T1000 (cell line): ENCODE data around the gene ACAP1.

Experiments used
- DNase-seq: peaks from one replicate; lab custom pipeline; 2025; ENCODE audit warnings: mixed read lengths; lab: John Stamatoyannopoulos, UW

ACAP1 gene

DNA sequence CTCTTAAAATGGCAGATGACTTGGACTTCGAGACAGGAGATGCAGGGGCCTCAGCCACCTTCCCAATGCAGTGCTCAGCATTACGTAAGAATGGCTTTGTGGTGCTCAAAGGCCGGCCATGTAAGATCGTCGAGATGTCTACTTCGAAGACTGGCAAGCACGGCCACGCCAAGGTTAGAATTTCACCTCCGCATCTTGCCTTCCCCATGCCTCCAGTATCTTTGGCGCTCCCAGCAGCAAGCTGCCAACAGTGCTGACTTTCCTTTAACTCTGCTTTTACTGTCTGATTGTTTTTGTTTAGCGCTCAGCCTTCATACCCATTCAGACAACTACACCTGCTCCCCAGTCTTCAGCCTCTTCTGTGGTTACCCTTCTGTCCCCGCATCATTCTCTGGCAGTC, 26.7 kb upstream of the ACAP1 start:
- no peak for DNase-seq

DNA sequence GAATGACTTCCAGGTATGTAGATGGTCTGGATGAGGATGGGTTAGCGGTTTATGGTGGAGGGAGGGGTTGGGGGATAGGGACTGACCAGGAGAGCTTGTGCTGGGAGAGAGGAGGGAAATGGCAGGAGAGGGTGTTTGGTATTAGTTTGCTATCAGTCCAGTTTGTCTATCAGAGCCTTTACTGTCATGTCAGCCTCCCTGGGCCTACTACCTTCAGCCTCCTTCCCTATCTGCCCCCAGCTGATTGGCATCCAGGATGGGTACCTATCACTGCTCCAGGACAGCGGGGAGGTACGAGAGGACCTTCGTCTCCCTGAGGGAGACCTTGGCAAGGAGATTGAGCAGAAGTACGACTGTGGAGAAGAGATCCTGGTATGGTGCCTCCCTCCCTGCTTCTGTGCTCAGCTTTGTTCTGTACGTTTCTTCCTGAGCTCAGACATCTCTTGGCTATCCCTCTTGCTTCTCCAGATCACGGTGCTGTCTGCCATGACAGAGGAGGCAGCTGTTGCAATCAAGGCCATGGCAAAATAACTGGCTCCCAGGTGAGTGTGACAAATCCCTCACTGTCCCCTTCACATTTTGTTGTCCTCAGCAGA, 25.1 kb upstream of the ACAP1 start:
- no peak for DNase-seq

DNA sequence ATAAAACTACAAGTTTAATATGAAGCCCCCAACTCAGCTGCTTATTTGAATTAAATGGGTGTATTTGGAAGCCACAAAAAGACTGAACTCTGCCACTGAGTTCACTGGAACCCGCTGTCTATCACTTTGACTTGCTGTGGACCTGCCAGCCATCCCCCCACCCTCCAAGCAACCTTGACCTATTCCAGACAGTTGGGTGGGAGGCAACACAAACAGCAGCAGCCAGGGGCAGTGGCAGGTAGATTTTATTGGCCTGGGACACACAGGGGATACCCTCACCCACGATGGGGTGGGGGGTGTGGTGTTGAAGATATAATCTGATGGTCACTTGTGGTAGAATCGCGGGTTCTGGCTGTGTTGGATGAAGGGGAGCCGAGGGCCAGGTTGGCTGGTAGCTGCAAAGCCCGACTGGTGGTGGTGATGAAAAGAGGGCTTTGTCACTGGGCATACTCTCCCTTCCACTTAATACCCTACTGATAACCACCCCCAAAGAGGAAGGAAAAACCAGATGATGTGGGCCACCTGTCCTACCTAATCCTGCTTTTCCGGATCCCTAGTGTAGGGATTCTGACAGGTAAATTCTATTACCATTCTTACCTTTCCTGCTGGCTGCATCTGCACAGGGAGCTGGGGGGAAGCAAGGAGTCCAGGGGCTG, 23.8 kb upstream of the ACAP1 start:
- no peak for DNase-seq

- no peak for DNase-seq
These were observed 23.0 kb upstream of the ACAP1 start for GRCh38 chr17:7313088-7313889.

DNA sequence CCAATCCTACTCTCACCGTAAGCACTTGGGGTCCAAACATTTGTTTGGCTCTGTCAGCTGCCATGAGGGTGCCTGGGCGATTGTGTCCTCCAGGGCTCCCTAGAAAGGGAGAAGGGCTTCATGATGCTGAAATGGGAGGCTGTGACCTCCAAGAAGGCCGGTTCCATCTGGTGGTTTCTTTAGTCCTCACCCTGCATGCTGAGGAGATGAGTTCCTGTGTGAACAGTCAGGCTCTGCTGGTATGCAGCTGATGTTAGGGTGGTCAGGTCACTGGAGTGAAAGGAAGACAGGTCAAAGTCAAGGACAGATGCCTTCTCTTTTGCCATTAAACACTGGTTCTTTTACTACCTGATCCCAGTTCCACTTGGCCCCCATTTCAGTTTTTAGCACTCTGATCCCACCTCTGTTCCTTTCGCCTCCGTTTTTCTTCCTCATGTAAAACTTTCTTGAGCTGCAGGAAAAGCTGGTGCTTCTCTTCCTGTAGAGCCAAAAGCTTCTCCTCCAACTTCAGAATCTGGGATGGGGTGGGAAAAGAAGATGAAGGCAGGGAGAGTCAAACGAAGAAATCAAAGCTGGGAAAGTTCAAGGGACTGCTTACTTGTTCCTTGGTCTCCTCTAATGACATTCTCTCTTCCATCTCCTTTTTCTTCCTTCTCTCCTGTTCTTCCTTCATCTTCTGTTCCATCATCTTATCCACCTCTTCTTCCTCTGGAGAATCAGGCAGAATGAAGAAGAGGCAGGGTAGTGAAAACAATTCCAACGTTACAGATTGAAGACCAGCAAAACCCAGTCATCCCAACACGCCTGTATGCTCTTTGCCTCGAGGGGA, 22.2 kb upstream of the ACAP1 start:
- DNase-seq, result no peak

DNA sequence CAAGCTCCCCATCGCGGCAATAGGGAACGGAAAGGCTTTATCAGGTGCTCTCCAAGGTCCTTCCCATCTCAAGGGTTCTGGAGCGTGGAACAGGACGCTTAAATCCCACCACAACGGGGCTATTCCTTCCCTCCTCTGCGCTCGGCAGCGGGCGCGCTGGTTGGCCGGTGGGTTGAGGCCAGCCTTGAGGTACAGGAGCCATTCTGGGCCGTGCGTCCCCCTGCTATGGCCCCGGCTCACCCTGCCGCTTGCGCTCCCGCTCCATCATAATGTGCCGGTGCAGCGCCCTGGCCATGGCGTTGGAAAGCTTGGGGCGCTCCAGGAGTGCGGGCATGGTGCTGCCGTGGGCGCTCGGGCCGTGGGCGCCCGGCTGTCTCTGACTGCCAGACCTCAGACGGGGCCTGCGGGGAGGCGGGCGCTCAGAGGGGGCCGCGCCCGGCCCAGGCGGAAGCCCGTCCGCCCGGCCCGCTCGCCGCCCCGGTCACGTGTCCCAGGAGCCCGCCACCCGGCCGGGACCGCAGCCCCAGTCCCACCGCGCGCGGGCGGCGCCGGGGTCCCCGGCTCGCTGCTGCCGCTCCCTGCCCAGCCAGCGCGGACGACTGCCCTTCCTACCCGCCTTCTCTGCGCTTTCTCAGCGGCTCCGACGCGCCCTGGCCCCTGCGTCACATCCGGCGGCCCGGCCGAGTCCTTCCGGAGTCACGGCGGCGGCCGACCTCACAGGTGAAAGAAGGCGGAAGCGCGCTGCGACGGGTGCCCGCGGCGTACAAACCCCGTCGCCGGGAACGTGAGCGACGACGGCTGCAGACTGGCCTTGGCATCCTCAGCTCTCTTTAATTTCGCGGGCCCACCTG, 21.4 kb upstream of the ACAP1 start, which contains the start of gene GPS2:
Gene GPS2, minus strand, starts transcription at position 642 of the 851 bp plus-strand sequence. Its CDS starts 308 bp downstream, at position 334.
- DNase-seq, result peak; percentile 67

GRCh38 chr17:7315570-7316235, 20.6 kb upstream of the ACAP1 start:
- no peak for DNase-seq

- DNase-seq, result no peak
These were observed 19.0 kb upstream of the ACAP1 start for GRCh38 chr17:7317161-7317803.

- DNase-seq, result no peak
These were observed 18.0 kb upstream of the ACAP1 start for GRCh38 chr17:7318121-7318860.

- no peak for DNase-seq
These were observed 14.9 kb upstream of the ACAP1 start for GRCh38 chr17:7321466-7321865.

- no peak for DNase-seq
These were observed 13.7 kb upstream of the ACAP1 start for GRCh38 chr17:7322520-7323194.

GRCh38 chr17:7323731-7324437, 12.4 kb upstream of the ACAP1 start:
- DNase-seq, result peak; percentile 75

DNA sequence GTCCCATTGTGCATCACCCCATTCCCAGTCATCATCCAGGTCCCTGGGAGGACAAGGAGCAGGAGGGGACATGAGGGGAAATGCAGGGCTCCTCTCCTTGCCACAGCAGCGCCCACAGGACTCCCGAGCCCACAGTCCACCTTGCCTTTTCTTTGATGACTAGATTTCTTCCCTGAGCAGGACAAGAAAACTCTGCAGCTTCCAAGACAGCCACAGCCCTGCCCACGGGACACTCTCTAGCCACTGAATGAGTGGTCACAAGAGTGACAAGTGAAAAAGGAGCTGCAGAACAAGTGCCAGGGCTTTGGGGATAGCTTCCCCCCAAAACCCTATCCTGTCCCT, 11.9 kb upstream of the ACAP1 start:
- no peak for DNase-seq

DNA sequence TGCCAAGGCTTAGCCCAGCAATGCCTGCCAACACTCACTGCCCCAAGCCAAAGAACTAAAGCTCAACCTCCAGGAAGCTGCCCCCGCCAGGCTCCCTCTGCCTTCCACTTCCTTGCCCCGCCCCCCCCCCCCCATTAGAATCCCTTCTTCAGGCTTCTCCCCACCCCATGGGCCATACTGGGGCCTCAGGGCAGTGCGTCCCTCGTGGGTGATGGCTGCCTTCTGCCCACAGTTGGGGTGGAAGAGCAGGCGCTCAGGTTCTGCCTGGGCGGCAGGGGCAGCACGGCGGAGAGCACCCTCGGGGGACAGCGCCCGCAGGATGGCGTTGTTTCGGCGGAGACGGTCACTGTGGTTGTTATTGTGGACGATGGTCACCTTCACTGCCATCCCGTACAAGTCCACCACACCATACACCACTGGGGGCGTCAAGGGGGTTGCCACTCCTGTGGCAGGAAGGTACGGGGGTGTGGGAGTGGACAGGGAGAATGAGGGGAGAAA, 11.2 kb upstream of the ACAP1 start:
- no peak for DNase-seq

DNA sequence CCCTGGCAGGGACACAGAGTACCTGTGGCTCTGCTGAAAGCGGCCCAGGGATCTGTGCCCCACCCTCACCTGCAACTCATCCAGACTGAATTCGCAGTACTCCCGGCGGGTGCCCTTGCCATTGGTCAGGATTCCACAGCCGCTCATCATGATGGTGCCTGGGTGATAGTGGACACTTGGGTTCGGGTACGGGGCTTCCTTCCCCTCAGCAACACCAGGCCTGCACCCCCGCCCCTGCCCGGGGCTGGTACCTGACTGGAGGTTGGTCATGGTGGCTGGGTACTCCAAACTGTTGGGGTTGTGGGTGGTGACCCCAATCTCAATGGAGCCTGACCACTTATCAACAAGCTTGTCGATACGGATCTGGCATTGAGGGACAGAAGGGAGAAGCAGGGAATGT, 10.1 kb upstream of the ACAP1 start:
- DNase-seq, result no peak

- no peak for DNase-seq
These were observed 9.3 kb upstream of the ACAP1 start for GRCh38 chr17:7327056-7327455.

DNA sequence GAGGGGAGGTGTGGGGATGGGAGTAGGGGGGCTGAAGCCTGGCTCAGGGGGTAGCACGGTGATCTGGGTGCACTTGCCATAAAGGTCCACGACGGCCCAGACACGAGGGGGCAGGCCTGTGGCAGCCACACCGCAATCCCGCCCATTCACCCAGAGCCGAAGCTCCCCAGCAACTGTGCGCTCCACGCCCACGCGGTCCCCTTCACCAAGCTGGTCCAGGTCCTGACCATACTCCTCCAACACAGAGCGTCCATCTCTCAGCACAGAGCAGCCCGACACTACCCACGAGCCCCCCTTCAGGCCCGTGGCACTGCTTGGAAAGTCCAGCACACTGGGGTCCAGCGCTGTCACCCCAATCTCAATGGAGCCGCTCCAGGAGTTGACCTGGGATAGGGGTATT, 8.8 kb upstream of the ACAP1 start:
- no peak for DNase-seq

- no peak for DNase-seq
These were observed 8.3 kb upstream of the ACAP1 start for GRCh38 chr17:7328009-7328408.
